Nephron progenitor cell (in vitro differentiated cells): Measurements from ENCODE around the gene GNG4.
A peak's percentile ranks its signal among the peaks of the same experiment; 100 is the strongest.

Experiments
- DNase-seq: peaks from one replicate; pipeline ENCODE4 v3.0.0; 2021
- H3K27ac Mint-ChIP-seq: 2 replicates; pipeline ENCODE4 v1.8.0; 2021; ENCODE audit warnings: mild to moderate bottlenecking, moderate library complexity, mixed read lengths
- H3K27me3 Mint-ChIP-seq: 2 replicates; pipeline ENCODE4 v1.8.0; 2021; ENCODE audit warnings: mild to moderate bottlenecking, low read depth, mixed read lengths; ENCODE audit not compliant: poor library complexity
- H3K36me3 Mint-ChIP-seq: 2 replicates; pipeline ENCODE4 v1.8.0; 2021; ENCODE audit warnings: low read depth, mixed read lengths
- H3K4me1 Mint-ChIP-seq: 2 replicates; pipeline ENCODE4 v1.8.0; 2021; ENCODE audit warnings: mixed read lengths
- H3K4me3 Mint-ChIP-seq: 2 replicates; pipeline ENCODE4 v1.8.0; 2021; ENCODE audit warnings: mild to moderate bottlenecking, moderate library complexity, mixed read lengths
- H3K9me3 Mint-ChIP-seq: 2 replicates; pipeline ENCODE4 v1.8.0; 2021; ENCODE audit warnings: mild to moderate bottlenecking, moderate library complexity, mixed read lengths
- TF ChIP-seq, protein P1 (sequence below): fragments of 200-600 bp; sonication (generic); IDR thresholded peaks from 2 replicates; pipeline ENCODE4 v1.5.0; 2021; ENCODE audit warnings: antibody characterized with exemption

Gene GNG4

DNA sequence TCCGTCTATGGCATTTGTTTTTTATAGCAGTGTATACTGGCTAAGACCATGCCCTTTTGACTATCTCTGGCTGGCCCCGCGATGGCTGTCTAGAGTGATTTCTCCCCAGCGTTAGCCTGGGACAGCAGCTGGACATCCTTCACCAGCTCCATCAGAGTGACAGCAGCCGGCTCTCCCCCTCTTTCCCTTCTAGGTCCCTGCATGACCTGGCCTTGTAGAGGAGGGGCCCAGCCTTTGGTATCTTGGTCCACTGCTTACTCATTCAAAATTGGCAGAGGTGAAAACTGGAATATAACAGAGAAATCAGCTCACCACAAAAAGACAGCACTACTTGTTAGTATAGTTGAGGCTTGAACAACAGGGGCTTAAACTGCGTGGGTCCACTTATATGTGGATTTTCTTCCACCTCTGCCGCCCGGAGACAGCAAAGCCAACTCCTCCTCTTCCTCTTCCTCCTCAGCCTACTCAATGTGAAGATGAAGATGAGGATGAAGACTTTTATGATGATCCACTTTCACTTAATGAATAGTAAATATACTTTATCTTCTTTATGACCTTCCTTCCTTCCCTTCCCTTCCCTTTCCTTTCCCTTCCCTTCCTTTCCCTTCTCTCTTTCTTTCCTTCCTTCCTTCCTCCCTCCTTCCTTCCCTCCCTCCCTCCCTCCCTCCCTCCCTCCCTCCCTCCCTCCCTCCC, 116.0 kb downstream of the GNG4 start:
- Mint-ChIP-seq H3K4me3 (no peak overlapping the region), H3K36me3 (no peaks in the 10 kb centered on the region)
- DNase-seq: peak; percentile 11

DNA sequence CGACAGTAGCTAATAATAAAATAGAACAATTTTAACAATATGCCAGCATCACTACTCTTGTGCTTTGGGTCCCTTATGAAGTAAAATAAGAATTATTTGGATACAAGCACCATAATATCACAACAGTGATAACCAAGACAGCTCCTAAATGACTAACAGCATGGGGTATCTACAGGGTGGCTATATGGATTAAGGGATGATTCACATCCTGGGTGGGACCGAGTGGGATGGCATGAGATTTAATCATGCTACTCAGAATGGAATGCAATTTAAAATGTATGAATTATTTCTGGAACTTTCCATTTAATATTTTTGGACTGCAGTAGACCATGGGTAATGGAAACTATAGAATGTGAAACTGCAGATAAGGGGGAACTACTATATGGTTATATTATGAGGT, 117.2 kb downstream of the GNG4 start:
- no peak overlapping the region for H3K27ac Mint-ChIP-seq
- TF ChIP-seq, protein P1, sequence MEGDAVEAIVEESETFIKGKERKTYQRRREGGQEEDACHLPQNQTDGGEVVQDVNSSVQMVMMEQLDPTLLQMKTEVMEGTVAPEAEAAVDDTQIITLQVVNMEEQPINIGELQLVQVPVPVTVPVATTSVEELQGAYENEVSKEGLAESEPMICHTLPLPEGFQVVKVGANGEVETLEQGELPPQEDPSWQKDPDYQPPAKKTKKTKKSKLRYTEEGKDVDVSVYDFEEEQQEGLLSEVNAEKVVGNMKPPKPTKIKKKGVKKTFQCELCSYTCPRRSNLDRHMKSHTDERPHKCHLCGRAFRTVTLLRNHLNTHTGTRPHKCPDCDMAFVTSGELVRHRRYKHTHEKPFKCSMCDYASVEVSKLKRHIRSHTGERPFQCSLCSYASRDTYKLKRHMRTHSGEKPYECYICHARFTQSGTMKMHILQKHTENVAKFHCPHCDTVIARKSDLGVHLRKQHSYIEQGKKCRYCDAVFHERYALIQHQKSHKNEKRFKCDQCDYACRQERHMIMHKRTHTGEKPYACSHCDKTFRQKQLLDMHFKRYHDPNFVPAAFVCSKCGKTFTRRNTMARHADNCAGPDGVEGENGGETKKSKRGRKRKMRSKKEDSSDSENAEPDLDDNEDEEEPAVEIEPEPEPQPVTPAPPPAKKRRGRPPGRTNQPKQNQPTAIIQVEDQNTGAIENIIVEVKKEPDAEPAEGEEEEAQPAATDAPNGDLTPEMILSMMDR: no peak
- H3K9me3 Mint-ChIP-seq: peaks cover 4% of the 10 kb centered on the region
- H3K36me3 Mint-ChIP-seq: no peaks in the 10 kb centered on the region
- H3K27me3 Mint-ChIP-seq: peaks cover 5% of the 10 kb centered on the region
- no peak for DNase-seq
- peaks cover 6% of the 10 kb centered on the region for H3K4me1 Mint-ChIP-seq
- no peak overlapping the region for H3K4me3 Mint-ChIP-seq

More for the DNA sequence above, 116.0 kb downstream of the GNG4 start:
- Mint-ChIP-seq H3K27me3 (peaks cover 5% of the 10 kb centered on the region), H3K4me1 (peaks cover 6% of the 10 kb centered on the region), H3K9me3 (peaks cover 4% of the 10 kb centered on the region), H3K27ac (peak overlapping the region; percentile 29)
- TF ChIP-seq, protein P1: no peak

DNA sequence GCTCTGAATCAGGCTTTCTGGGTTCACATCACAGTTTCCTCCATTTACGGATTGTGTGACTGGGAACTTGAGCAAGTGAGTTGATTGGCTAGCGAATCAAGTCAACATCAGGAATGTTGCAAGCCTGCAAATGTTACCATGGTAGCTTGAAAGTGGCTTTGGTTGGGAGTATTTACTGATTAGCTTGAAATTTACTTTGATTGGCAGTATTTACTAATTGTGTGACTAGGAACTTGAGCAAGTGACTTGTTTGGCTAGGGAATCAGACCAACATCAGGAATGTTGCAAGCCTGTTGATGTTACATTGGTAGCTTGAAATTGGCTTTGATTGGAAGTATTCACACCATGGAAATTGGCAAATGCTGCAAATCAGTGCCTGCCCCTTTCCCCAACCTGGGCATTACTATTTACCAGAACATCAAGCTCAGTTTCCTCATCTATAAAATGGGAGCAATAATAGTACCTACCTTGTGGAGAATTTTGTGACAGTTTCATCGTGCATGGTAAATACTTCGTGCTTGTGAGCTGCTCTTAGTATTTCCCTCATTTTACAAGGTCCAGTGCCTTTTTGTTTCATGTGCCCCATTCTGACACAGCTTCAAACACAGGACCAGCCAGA, 122.3 kb downstream of the GNG4 start:
- Mint-ChIP-seq H3K9me3 (peaks cover 4% of the 10 kb centered on the region), H3K36me3 (no peaks in the 10 kb centered on the region), H3K27me3 (peaks cover 2% of the 10 kb centered on the region), H3K4me3 (no peak overlapping the region), H3K27ac (no peak overlapping the region), H3K4me1 (peaks cover 9% of the 10 kb centered on the region)
- TF ChIP-seq, protein P1: no peak
- no peak for DNase-seq

DNA sequence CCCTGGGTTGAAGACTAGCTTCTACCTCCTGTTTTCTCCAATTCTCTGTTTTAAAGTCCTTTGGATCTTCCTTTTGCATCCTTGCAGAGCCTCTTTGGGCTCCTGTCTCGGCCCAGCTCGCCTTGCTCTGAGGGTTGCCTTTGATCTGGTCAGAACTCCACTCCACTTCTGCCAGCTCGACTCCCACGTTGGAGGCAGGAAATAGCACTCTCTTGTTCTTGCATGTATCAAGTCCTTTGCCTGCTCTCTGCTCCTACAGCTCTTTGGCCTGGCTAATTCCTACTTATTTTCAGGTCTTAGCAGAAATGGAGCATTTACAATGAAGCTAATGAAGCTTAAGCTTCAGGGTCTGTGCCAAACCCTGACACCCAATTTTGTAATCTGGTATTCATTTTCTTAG, 124.3 kb downstream of the GNG4 start:
- H3K27ac Mint-ChIP-seq: peak overlapping the region; percentile 11
- peaks cover 9% of the 10 kb centered on the region for H3K4me1 Mint-ChIP-seq
- no peaks in the 10 kb centered on the region for H3K36me3 Mint-ChIP-seq
- no peaks in the 10 kb centered on the region for H3K27me3 Mint-ChIP-seq
- no peak overlapping the region for H3K4me3 Mint-ChIP-seq
- H3K9me3 Mint-ChIP-seq: no peaks in the 10 kb centered on the region
- TF ChIP-seq, protein P1: no peak
- DNase-seq: no peak

DNA sequence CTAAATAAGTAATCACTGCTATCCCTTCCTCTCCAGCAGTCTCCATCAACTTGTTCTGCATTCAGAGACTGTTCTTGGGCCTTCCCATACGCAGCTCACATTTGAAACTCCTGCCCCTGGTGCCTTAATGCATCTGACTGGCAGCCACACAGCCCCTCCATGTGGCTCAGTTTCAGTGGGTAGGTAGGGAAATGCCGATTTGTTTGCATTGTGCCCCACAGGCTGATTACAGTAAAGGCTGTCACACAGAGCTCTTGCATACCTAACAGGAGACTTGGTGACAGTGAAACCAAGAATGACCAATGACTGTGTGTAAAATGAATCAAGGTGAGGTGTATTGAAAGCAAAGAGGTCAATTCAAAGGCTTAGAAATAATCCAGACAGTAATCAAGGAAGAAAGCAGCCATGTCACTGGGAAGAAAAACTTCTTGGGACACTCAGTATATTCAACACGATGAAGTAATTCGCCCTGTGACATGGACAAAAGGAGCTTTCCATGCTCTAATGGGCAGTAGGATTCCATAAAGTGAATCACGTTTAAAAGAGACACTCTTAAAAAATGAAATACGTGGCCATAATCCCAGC, 132.6 kb downstream of the GNG4 start:
- H3K9me3 Mint-ChIP-seq: no peaks in the 10 kb centered on the region
- H3K27me3 Mint-ChIP-seq: no peaks in the 10 kb centered on the region
- no peak overlapping the region for H3K4me3 Mint-ChIP-seq
- no peaks in the 10 kb centered on the region for H3K4me1 Mint-ChIP-seq
- H3K36me3 Mint-ChIP-seq: no peaks in the 10 kb centered on the region
- DNase-seq: no peak
- no peak overlapping the region for H3K27ac Mint-ChIP-seq
- TF ChIP-seq, protein P1: no peak
